Calu3 (cell line): Measurements from ENCODE around the gene SAMD4B. TPM values are rescaled to one million over a fixed set of nuclear protein-coding genes. Genes with fewer than 3 reads are reported as not detected.

Source experiments
- BruUV-seq: library from RNA; stranded (reverse); fragments of 400-500 nt; replicated peaks from 2 replicates; lab custom pipeline; 2021; lab: Mats Ljungman, UMichigan
- CTCF ChIA-PET: fragments of 300-600 bp; sonication (Branson Sonifier 250); formaldehyde crosslinking; loops from one replicate; lab custom pipeline; 2022; ENCODE audit warnings: antibody characterized with exemption; lab: Charles Lee
- DNase-seq: peaks from one replicate; pipeline ENCODE4 v3.0.0; 2022
- H3K27ac Mint-ChIP-seq: one replicate; pipeline ENCODE4 v1.8.0; 2022; ENCODE audit warnings: mixed read lengths; ENCODE audit not compliant: unreplicated experiment
- H3K27me3 Mint-ChIP-seq: one replicate; pipeline ENCODE4 v1.8.0; 2022; ENCODE audit warnings: mixed read lengths; ENCODE audit not compliant: unreplicated experiment
- H3K36me3 Mint-ChIP-seq: one replicate; pipeline ENCODE4 v1.8.0; 2022; ENCODE audit warnings: mild to moderate bottlenecking, moderate library complexity, mixed read lengths; ENCODE audit not compliant: insufficient read depth, unreplicated experiment
- H3K4me1 Mint-ChIP-seq: one replicate; pipeline ENCODE4 v1.8.0; 2022; ENCODE audit warnings: mild to moderate bottlenecking, low read depth, mixed read lengths; ENCODE audit not compliant: unreplicated experiment
- H3K4me3 Mint-ChIP-seq: one replicate; pipeline ENCODE4 v1.8.0; 2022; ENCODE audit warnings: mild to moderate bottlenecking, low read depth, moderate library complexity, mixed read lengths; ENCODE audit not compliant: unreplicated experiment
- H3K9me3 Mint-ChIP-seq: one replicate; pipeline ENCODE4 v1.8.0; 2022; ENCODE audit warnings: low read depth, mixed read lengths; ENCODE audit not compliant: unreplicated experiment
- CTCF ChIP-seq: fragments of 200-600 bp; IDR thresholded peaks from one replicate; pipeline ENCODE4 v1.8.0; 2022; ENCODE audit warnings: antibody characterized with exemption; ENCODE audit not compliant: unreplicated experiment
- intact Hi-C: fragments of 100-400 bp; cut with micrococcal nuclease; formaldehyde crosslinking; loops from one replicate; pipeline ENCODE4 v1.10.0; 2022; ENCODE audit not compliant: unreplicated experiment
- total RNA-seq: library from RNA; stranded (reverse); gene quantifications from 2 replicates; pipeline ENCODE4 v1.2.3, GENCODE V29; 2022

The SAMD4B gene
- total RNA-seq, 1 experiment from 2014 or later = 214 TPM

DNA sequence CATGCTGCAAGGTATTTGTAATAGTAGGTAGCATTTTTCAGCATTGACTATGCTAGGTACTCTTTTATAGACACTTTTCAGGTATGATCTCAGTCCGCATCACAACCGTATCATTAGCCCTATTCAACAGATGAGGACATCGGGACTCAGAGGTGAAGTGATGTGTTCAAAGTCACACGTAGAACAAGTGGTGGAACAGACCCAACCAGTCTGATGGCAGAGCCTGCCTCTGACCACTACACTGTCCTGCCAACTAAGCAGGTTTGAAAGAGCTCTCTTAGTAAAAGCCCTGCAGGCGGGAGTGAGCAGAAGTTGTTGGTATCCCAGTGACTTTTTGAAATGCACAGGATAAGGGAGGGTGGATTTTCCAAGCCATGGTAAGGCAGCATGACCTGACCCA lies 28.5 kb downstream of the SAMD4B start:
- no peaks in the 10 kb centered on the region for H3K4me1 Mint-ChIP-seq
- no peaks in the 10 kb centered on the region for H3K9me3 Mint-ChIP-seq
- TF ChIP-seq CTCF = no peak
- no peaks in the 10 kb centered on the region for H3K27me3 Mint-ChIP-seq
- DNase-seq = no peak
- intact Hi-C loops = no loop called here
- H3K27ac Mint-ChIP-seq = no peak overlapping the region
- CTCF ChIA-PET = no interaction called here
- H3K36me3 Mint-ChIP-seq = peaks cover 53% of the 10 kb centered on the region
- BruUV-seq = no TSS peak
- no peak overlapping the region for H3K4me3 Mint-ChIP-seq

DNA sequence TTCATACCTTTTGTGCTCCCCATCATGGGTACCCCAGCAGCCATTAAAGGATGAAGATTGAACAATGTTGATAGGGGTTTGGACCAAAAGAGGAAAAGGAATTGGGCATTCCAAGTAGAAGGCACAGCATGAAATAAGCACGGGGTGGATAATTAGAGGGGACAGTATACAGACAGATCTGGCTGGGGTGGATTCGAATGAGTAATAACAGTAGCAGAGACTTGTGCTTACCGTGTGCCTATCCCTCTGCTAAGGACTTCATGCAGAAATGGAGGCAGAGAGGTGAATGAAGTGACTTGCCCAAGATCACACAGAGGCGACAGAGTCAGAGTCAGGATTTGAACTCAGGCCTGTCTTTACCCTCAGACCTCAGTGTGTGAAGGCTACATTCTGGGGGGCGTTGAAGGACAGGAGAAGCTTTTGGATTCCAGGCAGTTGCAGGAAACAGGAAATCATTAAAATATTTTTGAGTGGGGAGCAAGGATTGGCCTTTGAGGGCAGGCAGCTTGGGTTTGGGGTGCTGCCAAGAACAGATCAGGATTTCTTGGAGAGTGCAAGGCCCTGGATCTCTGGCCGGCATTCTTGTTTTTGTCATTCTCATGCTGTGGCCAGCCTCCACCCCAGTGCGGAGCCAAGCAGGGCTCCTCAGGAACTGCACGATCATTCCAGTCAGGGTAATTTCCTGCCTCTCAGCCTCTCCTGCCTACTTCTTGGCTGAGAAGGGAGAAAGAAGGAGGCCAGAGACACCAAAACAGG lies 30.0 kb downstream of the SAMD4B start:
- no peak for DNase-seq
- no peak overlapping the region for H3K4me3 Mint-ChIP-seq
- BruUV-seq = no TSS peak
- peaks cover 51% of the 10 kb centered on the region for H3K36me3 Mint-ChIP-seq
- H3K9me3 Mint-ChIP-seq = no peaks in the 10 kb centered on the region
- intact Hi-C loops = no loop called here
- no peaks in the 10 kb centered on the region for H3K4me1 Mint-ChIP-seq
- CTCF ChIA-PET = no interaction called here
- no peaks in the 10 kb centered on the region for H3K27me3 Mint-ChIP-seq
- TF ChIP-seq CTCF = no peak
- H3K27ac Mint-ChIP-seq = no peak overlapping the region

GRCh38 chr19:39372941-39373340 lies 30.7 kb downstream of the SAMD4B start:
- BruUV-seq = no TSS peak
- no peak for TF ChIP-seq CTCF
- CTCF ChIA-PET = no interaction called here
- H3K36me3 Mint-ChIP-seq = peaks cover 52% of the 10 kb centered on the region
- no peaks in the 10 kb centered on the region for H3K9me3 Mint-ChIP-seq
- intact Hi-C loops = no loop called here
- no peak for DNase-seq
- no peaks in the 10 kb centered on the region for H3K4me1 Mint-ChIP-seq
- H3K27ac Mint-ChIP-seq = no peak overlapping the region
- H3K4me3 Mint-ChIP-seq = no peak overlapping the region
- H3K27me3 Mint-ChIP-seq = no peaks in the 10 kb centered on the region

GRCh38 chr19:39375929-39376328 lies 33.7 kb downstream of the SAMD4B start:
- intact Hi-C loops = no loop called here
- TF ChIP-seq CTCF = no peak
- Mint-ChIP-seq H3K9me3 (no peaks in the 10 kb centered on the region), H3K4me3 (no peak overlapping the region), H3K4me1 (no peaks in the 10 kb centered on the region), H3K36me3 (peaks cover 52% of the 10 kb centered on the region), H3K27me3 (no peaks in the 10 kb centered on the region), H3K27ac (no peak overlapping the region)
- CTCF ChIA-PET = no interaction called here
- no peak for DNase-seq
- no TSS peak for BruUV-seq
